ENCODE measurements around the gene METTL27. TPM values are rescaled to one million over a fixed set of nuclear protein-coding genes. Genes with fewer than 3 reads are reported as not detected.
"Not testable (repeated sequence)": the region's sequence is repeated elsewhere in the genome, so short reads cannot be mapped to it uniquely, and the experiment has no call there.

The METTL27 gene
- polyA plus RNA-seq, 6 donors from 2014 or later, result 0.61 to 3.9 (median 1.6) TPM; not detected in 2

DNA sequence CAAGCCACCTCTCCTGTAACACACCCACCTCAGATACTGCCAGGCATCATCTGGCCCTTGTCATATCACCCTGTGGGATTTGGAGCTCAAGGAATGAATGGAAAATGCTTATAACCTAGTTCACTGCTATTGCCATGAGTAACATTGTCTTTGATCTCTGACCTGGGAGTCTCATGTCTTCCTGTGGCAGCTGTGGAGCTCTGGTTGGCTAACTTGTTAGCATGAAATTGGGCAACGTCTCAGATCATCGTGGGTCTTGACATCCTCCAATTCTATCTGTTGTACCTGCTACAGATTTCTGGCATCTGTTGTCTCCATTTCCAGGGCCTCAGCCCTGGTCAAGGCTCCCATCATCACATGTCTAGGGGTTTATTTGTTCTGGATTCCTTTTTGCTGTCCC lies 16.5 kb upstream of the METTL27 start:
- peaks cover 3 to 5% (median 4%) of the 10 kb centered on the region in 3 donors for H3K4me1 Mint-ChIP-seq
- no peak for DNase-seq
- H3K27me3 Mint-ChIP-seq, result peaks cover 9 to 53% (median 31%) of the 10 kb centered on the region in 3 donors
- peaks cover 0 to 5% (median 0%) of the 10 kb centered on the region in 7 donors for H3K9me3 Mint-ChIP-seq
- no peak overlapping the region for H3K27ac Mint-ChIP-seq
- H3K4me3 Mint-ChIP-seq, result no peak overlapping the region
- ATAC-seq (ENCODE audit: low read depth in 2 of 2), result no peak
- H3K36me3 Mint-ChIP-seq, result no peaks in the 10 kb centered on the region

DNA sequence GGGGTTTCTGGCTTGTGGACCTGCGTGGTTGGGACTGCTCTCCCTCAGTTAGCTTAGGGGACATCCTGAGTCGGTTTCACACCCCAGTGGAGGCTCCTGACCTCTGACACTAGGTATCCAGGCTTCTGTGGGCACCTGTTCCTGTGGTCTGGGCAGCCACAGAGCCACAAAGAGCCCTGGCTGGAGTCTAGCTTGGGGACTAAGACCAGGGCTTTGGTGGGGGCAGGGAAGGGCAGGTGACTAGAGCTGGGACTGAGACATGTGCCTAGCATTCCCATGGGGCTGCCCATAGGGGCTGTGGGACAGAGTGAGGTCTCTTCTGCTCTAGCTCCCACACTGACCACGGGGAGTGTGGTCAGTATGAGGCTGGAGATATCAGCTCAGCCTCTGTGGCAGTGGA lies 14.6 kb upstream of the METTL27 start:
- Mint-ChIP-seq H3K27ac (no peak overlapping the region), H3K4me3 (no peak overlapping the region), H3K27me3 (peaks cover 9 to 53% (median 40%) of the 10 kb centered on the region in 3 donors), H3K36me3 (no peaks in the 10 kb centered on the region), H3K4me1 (peaks cover 4 to 5% (median 5%) of the 10 kb centered on the region in 3 donors), H3K9me3 (peaks cover 0 to 5% (median 0%) of the 10 kb centered on the region in 7 donors)
- ATAC-seq (ENCODE audit: low read depth in 2 of 2), result no peak
- no peak for DNase-seq

- Mint-ChIP-seq H3K27ac (no peak overlapping the region), H3K4me1 (peaks cover 4 to 6% (median 5%) of the 10 kb centered on the region in 3 donors), H3K36me3 (no peaks in the 10 kb centered on the region), H3K9me3 (no peaks in the 10 kb centered on the region), H3K27me3 (peaks cover 5 to 48% (median 29%) of the 10 kb centered on the region in 3 donors), H3K4me3 (no peak overlapping the region)
- ATAC-seq (ENCODE audit: low read depth in 2 of 2) (no peak), DNase-seq (no peak)
These were observed 10.2 kb upstream of the METTL27 start for GRCh38 chr7:73852500-73852899.

DNA sequence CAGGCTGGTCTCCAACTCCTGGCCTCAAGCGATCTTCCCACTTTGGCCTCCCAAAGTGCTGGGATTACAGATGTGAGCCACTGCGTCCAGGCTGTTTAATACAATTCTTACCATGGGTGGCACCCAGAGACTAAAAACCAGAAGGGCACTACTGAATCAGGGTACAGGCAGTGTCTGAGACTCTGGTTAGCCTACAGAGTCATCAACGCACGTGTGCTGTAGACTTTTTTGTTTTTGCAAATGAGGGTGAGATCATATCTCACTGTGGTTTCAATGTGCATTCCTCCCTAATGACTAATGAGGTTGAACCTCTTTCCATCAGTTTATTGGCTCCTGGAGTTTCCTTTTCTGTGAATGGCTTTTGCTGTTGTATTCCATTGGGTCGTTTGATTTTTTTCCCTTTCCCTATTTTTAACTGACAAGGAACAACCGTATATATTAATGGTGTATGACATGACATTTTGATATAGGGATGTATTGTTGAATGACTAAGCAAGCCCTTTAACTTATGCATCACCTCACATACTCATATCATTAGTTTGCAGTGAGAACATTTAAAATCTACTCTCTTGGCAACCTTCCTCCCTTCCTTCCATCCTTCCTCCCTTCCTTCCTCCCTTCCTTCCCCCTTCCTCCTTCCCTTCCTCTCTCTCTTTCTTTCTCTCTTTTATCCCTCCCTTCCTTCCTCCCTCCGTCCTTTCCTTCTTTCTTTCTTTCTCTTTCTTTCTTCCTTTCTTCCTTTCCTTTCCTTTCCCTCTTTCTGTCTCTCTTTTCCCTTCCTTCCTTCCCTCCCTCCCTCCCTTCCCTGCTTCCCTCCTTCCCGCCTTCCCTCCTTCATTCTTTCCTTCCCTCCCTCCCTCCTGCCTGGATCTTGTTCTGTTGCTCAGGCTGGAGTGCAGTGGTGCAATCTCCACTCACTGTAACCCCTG lies 9.4 kb upstream of the METTL27 start:
- DNase-seq (no peak), ATAC-seq (ENCODE audit: low read depth in 2 of 2) (no peak)
- Mint-ChIP-seq H3K9me3 (no peaks in the 10 kb centered on the region), H3K36me3 (no peaks in the 10 kb centered on the region), H3K27me3 (peaks cover 5 to 40% (median 21%) of the 10 kb centered on the region in 3 donors), H3K27ac (peak overlapping the region in 1 of 6 donors; percentile 5), H3K4me1 (peaks cover 5 to 7% (median 6%) of the 10 kb centered on the region in 3 donors), H3K4me3 (no peak overlapping the region)

- Mint-ChIP-seq H3K4me3 (no peak overlapping the region), H3K9me3 (no peaks in the 10 kb centered on the region), H3K27ac (no peak overlapping the region), H3K27me3 (peaks cover 5 to 36% (median 17%) of the 10 kb centered on the region in 3 donors), H3K36me3 (no peaks in the 10 kb centered on the region), H3K4me1 (peaks cover 11 to 14% (median 12%) of the 10 kb centered on the region in 3 donors)
- ATAC-seq (ENCODE audit: low read depth in 2 of 2) (no peak), DNase-seq (no peak)
These were observed 8.5 kb upstream of the METTL27 start for GRCh38 chr7:73850781-73851207.

- Mint-ChIP-seq H3K36me3 (no peaks in the 10 kb centered on the region), H3K4me3 (no peak overlapping the region), H3K4me1 (peaks cover 18 to 34% (median 25%) of the 10 kb centered on the region in 3 donors), H3K27ac (no peak overlapping the region), H3K9me3 (no peaks in the 10 kb centered on the region), H3K27me3 (peaks cover 0 to 18% (median 8%) of the 10 kb centered on the region in 3 donors)
- no peak for DNase-seq
- no peak for ATAC-seq (ENCODE audit: low read depth in 2 of 2)
These were observed 5.8 kb upstream of the METTL27 start for GRCh38 chr7:73847941-73848723.

- Mint-ChIP-seq H3K27ac (peak overlapping the region; percentile 43 to 94 (median 83)), H3K4me1 (peaks cover 15 to 41% (median 32%) of the 10 kb centered on the region in 3 donors), H3K4me3 (peak overlapping the region; percentile 30 to 82 (median 63))
- not testable (repeated sequence) for H3K36me3 Mint-ChIP-seq, H3K27me3 Mint-ChIP-seq, H3K9me3 Mint-ChIP-seq
- peak; percentile 15 to 24 for ATAC-seq (ENCODE audit: low read depth in 2 of 2)
- peak; percentile 52 for DNase-seq
These were observed 3.4 kb upstream of the METTL27 start for GRCh38 chr7:73845701-73846195.

GRCh38 chr7:73844848-73845460 lies 2.6 kb upstream of the METTL27 start:
- Mint-ChIP-seq H3K9me3 (no peaks in the 10 kb centered on the region), H3K4me3 (peak overlapping the region in 5 of 8 donors; percentile 25 to 79 (median 30)), H3K4me1 (peaks cover 15 to 41% (median 33%) of the 10 kb centered on the region in 3 donors), H3K27ac (no peak overlapping the region), H3K36me3 (no peaks in the 10 kb centered on the region), H3K27me3 (peaks cover 0 to under 1% (median 0%) of the 10 kb centered on the region in 3 donors)
- ATAC-seq (ENCODE audit: low read depth in 2 of 2) (no peak), DNase-seq (no peak)

DNA sequence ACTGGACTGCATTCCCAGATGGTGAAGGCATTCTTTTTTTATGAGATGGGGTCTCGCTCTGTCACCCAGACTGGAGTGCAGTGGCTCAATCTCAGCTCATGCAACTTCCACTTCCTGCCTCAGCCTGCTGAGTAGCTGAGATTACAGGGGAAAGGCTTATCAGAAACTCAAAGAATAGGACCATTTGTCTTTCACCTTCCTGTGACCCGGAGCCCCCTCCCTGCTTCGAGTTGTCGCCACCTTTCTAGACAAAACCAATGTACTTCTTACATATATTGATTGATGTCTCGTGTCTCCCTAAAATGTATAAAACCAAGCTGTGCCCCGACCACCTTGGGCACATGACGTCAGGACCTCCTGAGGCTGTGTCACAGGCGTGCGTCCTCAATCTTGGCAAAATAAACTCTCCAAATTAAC lies 1.8 kb upstream of the METTL27 start:
- Mint-ChIP-seq H3K4me1 (peaks cover 15 to 41% (median 33%) of the 10 kb centered on the region in 3 donors), H3K36me3 (no peaks in the 10 kb centered on the region), H3K27ac (peak overlapping the region in 4 of 6 donors; percentile 13 to 89 (median 78)), H3K27me3 (no peaks in the 10 kb centered on the region), H3K4me3 (peak overlapping the region; percentile 31 to 79 (median 66)), H3K9me3 (no peaks in the 10 kb centered on the region)
- DNase-seq (no peak), ATAC-seq (ENCODE audit: low read depth in 2 of 2) (no peak)

- ATAC-seq (ENCODE audit: low read depth in 2 of 2) (no peak), DNase-seq (no peak)
- H3K27me3 Mint-ChIP-seq, result no peaks in the 10 kb centered on the region
- H3K27ac Mint-ChIP-seq, result no peak overlapping the region
- H3K4me3 Mint-ChIP-seq, result peak overlapping the region in 6 of 8 donors; percentile 51 to 90 (median 85)
- H3K4me1 Mint-ChIP-seq, result peaks cover 19 to 42% (median 33%) of the 10 kb centered on the region in 3 donors
- H3K9me3 Mint-ChIP-seq, result no peaks in the 10 kb centered on the region
- no peaks in the 10 kb centered on the region for H3K36me3 Mint-ChIP-seq
These were observed 638 bp downstream of the METTL27 start for GRCh38 chr7:73841689-73842066.

GRCh38 chr7:73840715-73841379 lies 1.5 kb downstream of the METTL27 start:
- DNase-seq (no peak), ATAC-seq (ENCODE audit: low read depth in 2 of 2) (no peak)
- Mint-ChIP-seq H3K36me3 (no peaks in the 10 kb centered on the region), H3K27me3 (no peaks in the 10 kb centered on the region), H3K27ac (no peak overlapping the region), H3K4me1 (peaks cover 13 to 33% (median 27%) of the 10 kb centered on the region in 3 donors), H3K4me3 (peak overlapping the region in 4 of 8 donors; percentile 6 to 73 (median 30)), H3K9me3 (no peaks in the 10 kb centered on the region)
